NT2/D1 (cell line): ENCODE measurements around the gene ANKRD13B.
A peak's percentile ranks its signal among the peaks of the same experiment; 100 is the strongest.

ENCODE experiments used
- DNase-seq: peaks from one replicate; pipeline ENCODE4 v3.0.0-alpha.2; 2011; ENCODE audit warnings: low read depth, low spot score
- H3K27me3 ChIP-seq: 2 replicates; pipeline ENCODE4 v1.6.0; 2011; ENCODE audit warnings: mild to moderate bottlenecking; ENCODE audit not compliant: insufficient read length, insufficient read depth
- H3K36me3 ChIP-seq: 2 replicates; pipeline ENCODE4 v1.6.1; 2011; ENCODE audit warnings: mild to moderate bottlenecking, low read length, mixed read lengths; ENCODE audit not compliant: insufficient read depth, insufficient read length
- H3K4me1 ChIP-seq: 2 replicates; pipeline ENCODE4 v1.5.1; 2011; ENCODE audit not compliant: insufficient read depth, insufficient read length
- H3K4me3 ChIP-seq: 2 replicates; pipeline ENCODE4 v1.5.1; 2011; ENCODE audit warnings: low read depth; ENCODE audit not compliant: insufficient read length
- H3K9ac ChIP-seq: 2 replicates; pipeline ENCODE4 v1.6.0; 2011; ENCODE audit warnings: low read depth; ENCODE audit not compliant: insufficient read length
- H3K9me3 ChIP-seq: 2 replicates; pipeline ENCODE4 v1.5.1; 2011; ENCODE audit warnings: mild to moderate bottlenecking, low read length; ENCODE audit not compliant: insufficient read depth
- SUZ12 ChIP-seq: IDR thresholded peaks from 2 replicates; pipeline ENCODE4 v1.6.1; 2011; ENCODE audit not compliant: insufficient read length, insufficient read depth; ENCODE audit errors: extremely low read depth
- YY1 ChIP-seq: IDR thresholded peaks from 2 replicates; pipeline ENCODE4 v1.6.1; 2011; ENCODE audit not compliant: insufficient read length, insufficient read depth
- ZNF274 ChIP-seq: IDR thresholded peaks from 2 replicates; pipeline ENCODE4 v1.6.1; 2011; ENCODE audit warnings: mild to moderate bottlenecking, low read depth, low read length

ANKRD13B gene

DNA sequence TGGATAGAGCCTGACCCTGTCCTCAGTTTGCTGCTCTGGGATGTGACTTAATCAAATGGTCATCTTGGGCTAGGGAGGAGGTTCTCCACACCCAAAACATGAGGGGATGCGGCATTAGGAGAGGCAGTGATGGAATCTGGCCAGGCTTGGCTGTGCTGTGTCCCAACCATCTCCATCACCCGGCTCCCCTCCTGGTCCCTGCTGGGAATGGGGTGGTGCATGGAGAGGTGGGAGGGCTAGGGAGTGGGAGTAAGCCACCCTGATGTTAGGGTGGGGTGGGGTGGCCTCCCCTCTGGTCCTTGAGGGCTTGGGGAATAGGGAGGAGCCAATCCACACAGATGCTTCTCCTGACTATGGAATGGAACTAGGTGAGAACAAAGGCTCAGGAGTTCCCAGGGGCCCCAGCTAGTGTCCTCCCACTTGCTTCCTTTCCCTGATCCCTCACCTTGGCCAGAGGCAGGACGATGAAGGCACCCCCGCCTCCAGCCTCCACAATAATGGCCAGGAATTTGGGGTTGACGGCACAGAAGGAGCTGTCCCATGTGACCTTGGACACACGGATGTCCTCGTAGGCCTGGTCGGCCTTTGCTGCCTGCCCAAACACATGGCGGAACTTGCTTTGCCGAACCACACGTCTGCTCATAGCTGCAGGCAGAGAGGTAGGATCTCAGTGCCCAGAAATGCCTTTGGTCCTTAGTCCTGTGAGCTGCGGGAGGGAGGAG lies 28.0 kb downstream of the ANKRD13B start:
- Histone ChIP-seq H3K4me3 (no peak overlapping the region), H3K27me3 (peaks cover 57% of the 10 kb centered on the region), H3K36me3 (no peaks in the 10 kb centered on the region), H3K9me3 (peaks cover 6% of the 10 kb centered on the region; the same call in 1 of the 2 replicates), H3K9ac (no peak overlapping the region), H3K4me1 (peaks cover 26% of the 10 kb centered on the region)
- TF ChIP-seq ZNF274 (no peak), SUZ12 (no peak), YY1 (no peak)
- DNase-seq = no peak

DNA sequence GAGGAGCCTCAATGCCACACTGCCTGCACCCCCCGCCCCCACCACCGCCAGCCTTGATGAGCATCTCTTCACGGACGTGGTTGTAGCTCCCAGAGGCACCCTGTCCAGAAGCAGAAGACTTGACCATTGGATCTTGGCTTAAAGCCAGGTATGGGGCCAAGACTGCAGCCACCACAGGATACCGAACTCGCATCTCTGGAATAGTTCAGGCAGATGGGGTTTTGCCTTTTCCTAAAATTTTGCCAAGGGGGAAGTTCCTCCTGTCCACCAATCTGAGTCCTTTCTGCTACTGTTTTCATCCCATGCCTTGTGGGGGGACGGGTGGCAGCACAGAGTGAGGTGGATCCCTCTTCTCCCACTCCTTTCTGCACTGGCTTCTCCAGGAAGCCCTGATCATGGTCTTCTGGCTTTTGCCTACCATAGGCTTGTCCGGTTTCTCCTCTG lies 28.8 kb downstream of the ANKRD13B start:
- Histone ChIP-seq H3K4me3 (no peak overlapping the region), H3K27me3 (peaks cover 48% of the 10 kb centered on the region), H3K4me1 (peaks cover 24% of the 10 kb centered on the region), H3K9ac (no peak overlapping the region), H3K9me3 (peaks cover 6% of the 10 kb centered on the region; the same call in 1 of the 2 replicates), H3K36me3 (no peaks in the 10 kb centered on the region)
- TF ChIP-seq SUZ12 (no peak), YY1 (no peak), ZNF274 (no peak)
- DNase-seq = no peak

DNA sequence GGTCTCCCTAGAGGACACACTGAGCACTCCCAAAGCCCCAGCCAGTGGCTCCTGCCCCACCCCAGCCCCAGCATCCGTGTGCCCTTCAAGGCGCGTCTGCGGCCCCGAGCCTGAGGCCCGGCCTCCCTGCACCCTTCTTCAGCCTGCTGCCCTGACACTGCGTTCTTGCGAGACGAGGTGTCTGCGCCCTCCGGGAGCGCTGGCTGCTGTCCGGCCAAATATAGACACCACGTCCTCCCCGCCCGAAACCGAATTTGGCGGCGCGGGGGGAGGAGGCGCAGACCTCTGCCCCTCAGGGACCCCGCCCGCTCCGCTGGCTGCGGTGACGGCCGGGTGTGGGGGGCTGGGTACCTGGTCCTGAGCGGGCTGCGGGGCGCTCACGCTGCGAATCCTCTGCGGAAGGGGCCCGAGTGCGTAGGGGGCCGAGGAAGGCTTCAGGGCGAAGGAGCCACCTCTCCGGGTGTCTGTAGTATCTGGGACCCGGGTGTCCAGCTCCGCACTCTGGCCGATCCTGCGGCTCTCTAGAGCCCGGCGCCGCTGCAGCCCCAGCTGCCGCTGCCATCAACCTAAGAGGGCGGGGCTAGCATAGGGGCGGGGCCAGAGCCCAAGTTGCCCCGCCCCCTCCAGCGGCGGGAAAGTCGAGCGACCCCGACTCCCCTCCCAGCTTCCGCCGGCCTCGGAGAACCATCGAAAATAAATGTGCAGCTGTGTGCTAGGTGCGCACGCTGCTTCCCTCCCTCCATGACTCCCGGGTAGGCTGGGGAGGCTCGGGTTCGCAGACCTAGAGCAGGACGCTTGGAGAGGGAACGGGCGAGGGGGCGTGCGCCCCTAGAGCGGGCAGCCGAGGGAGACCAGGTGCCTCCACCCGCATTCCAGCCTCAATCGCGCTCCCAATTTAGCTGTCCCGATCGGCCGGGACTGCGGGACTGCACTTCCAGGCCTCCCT lies 29.7 kb downstream of the ANKRD13B start, which contains the start of gene CORO6:
TSS of gene CORO6 (minus strand) at position 576 of the 946 bp plus-strand sequence. CDS start 1,491 bp downstream, outside the sequence.
- peaks cover 40% of the 10 kb centered on the region for H3K27me3 ChIP-seq
- peak; percentile 48 for DNase-seq
- peaks cover 24% of the 10 kb centered on the region for H3K4me1 ChIP-seq
- H3K36me3 ChIP-seq = no peaks in the 10 kb centered on the region
- H3K4me3 ChIP-seq = peak within 1 kb of the TSS; percentile 49
- H3K9ac ChIP-seq = peak within 1 kb of the TSS; percentile 90
- TF ChIP-seq SUZ12 (no peak), ZNF274 (no peak), YY1 (no peak)
- 0 out of 2 replicates have a peak, but pooled peaks cover under 1% of the 10 kb centered on the region for H3K9me3 ChIP-seq

DNA sequence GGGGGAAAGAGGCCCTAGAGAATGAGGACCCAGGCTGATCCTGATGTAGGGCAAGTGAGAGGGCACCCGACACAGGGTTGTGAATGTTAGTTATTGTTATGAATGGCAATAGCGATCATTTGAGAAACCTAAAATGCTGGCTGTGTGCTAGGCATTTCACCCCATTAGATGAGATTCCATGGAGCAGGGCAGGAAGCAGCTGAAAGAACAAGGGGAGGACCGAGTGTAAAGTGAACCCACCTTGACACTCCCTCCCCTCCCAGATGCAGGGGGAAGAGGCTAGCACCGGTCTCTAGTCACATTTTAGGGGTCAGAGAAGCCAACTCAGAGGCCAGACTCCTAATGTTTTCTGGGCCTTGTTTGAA lies 30.3 kb downstream of the ANKRD13B start:
- Histone ChIP-seq H3K9me3 (no peaks in the 10 kb centered on the region), H3K27me3 (peaks cover 35% of the 10 kb centered on the region), H3K36me3 (no peaks in the 10 kb centered on the region), H3K4me1 (peaks cover 22% of the 10 kb centered on the region), H3K9ac (peak overlapping the region; percentile 90), H3K4me3 (peak overlapping the region; percentile 49)
- TF ChIP-seq SUZ12 (no peak), YY1 (no peak), ZNF274 (no peak)
- no peak for DNase-seq

DNA sequence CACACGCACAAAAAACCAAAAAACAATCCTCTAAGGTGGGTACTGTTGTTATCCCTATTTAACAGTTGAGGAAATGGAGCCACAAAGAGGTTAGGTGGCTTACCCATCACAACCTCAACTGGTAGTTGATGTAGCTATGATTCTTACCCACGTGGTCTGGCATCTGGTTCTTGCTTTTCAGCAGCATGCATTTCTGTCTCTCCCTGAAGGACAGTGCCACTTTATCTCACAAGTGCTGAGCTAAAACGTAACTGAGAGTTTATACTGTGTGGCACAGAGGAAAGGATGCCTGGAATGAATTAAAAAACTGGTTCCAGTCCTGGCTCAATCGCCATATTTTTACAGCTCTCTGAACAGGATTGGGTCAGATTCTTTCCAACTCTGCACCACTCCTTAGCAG lies 31.7 kb downstream of the ANKRD13B start:
- no peak for TF ChIP-seq SUZ12
- no peak for TF ChIP-seq YY1
- TF ChIP-seq ZNF274 = no peak
- no peak overlapping the region for H3K4me3 ChIP-seq
- H3K9ac ChIP-seq = no peak overlapping the region
- H3K9me3 ChIP-seq = no peaks in the 10 kb centered on the region
- peaks cover 29% of the 10 kb centered on the region for H3K27me3 ChIP-seq
- no peak for DNase-seq
- H3K4me1 ChIP-seq = peaks cover 9% of the 10 kb centered on the region
- no peaks in the 10 kb centered on the region for H3K36me3 ChIP-seq

DNA sequence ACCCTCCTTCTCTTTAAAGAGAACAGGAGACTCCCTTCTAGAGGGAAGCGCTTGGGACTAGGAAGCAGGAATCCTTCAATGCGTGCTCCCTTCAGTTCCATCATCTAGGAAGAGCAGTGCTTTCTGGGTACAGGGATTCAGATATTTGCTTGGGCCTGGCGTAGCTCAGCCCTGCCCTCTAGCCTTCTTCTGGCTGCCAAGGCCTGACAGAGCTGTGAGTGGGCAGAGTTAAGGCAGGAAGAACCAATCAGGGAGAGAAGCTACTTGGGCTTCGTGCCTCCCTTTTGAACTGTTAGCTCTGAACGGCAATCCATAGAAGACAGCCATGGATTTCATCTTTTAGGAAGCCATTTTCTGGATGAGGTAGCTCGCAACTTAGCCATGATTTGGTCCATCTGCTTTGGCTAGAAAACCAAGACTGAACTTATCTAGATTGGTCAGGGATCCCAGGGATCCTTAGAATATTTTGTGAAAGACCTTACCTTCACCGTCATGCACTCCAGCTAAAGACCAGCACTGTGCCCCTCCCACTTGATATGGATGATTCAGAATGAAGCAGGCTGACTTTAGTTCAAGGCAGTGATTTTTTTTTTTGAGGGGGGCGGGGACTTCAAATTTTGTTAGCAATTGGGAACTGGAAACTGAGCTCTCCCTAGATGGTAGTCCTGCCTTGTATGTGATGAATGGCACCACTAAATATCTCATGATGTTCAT lies 32.3 kb downstream of the ANKRD13B start:
- Histone ChIP-seq H3K9me3 (no peaks in the 10 kb centered on the region), H3K4me3 (no peak overlapping the region), H3K9ac (no peak overlapping the region), H3K4me1 (peaks cover 9% of the 10 kb centered on the region), H3K27me3 (peaks cover 28% of the 10 kb centered on the region), H3K36me3 (no peaks in the 10 kb centered on the region)
- TF ChIP-seq ZNF274 (no peak), SUZ12 (no peak), YY1 (no peak)
- no peak for DNase-seq

DNA sequence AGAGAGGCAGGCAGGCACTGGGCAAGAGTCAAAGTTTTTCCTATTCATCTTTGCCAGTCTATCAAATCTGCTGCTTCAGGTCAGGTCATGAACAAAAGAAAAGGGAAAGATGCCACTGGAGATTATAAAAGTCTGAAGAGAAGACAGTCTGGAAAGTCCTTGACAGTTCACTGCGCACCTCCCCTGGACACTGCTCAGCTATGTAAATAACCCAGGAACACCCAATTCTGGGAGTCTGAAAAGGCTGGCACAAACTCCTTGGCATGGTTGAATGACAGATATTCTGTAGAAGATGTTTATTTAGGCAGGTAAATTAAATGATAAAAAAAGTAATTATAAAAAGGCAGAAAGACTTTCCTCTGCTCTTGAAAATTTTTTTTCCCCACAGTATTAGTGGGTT lies 35.0 kb downstream of the ANKRD13B start:
- H3K4me3 ChIP-seq = no peak overlapping the region
- no peak overlapping the region for H3K9ac ChIP-seq
- peaks cover 21% of the 10 kb centered on the region for H3K36me3 ChIP-seq
- H3K9me3 ChIP-seq = no peaks in the 10 kb centered on the region
- H3K27me3 ChIP-seq = peaks cover 10% of the 10 kb centered on the region
- H3K4me1 ChIP-seq = peaks cover 4% of the 10 kb centered on the region
- DNase-seq = no peak
- TF ChIP-seq YY1 (no peak), ZNF274 (no peak), SUZ12 (no peak)
